Measurements from ENCODE around the gene C1orf226. TPM values are rescaled to one million over a fixed set of nuclear protein-coding genes. Genes with fewer than 3 reads are reported as not detected.

C1orf226 gene
- total RNA-seq, 2 experiments from 2014 or later: not detected

DNA sequence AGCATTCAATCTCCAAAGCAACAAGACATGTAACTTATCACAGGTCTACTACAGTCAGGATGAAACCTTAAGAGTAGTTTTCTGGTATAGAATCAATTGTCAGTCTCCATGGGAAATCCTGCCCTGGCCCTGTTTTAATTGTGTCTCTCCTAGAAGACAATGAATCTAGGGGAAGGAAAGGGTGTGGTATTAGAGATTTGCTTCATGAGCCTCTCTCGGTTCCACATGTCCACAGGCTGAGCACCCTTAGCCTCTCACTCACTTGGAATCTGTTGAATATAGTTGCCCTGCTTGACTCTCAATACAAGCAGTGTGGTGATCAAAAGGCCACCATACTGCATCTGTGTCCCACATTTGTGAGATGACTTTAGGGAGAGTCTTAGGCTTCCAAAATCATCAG, 22.6 kb upstream of the C1orf226 start:
- H3K27ac ChIP-seq (ENCODE audit: low read depth in 1 of 2, low read length in 2 of 2): no peak overlapping the region
- ATAC-seq (ENCODE audit: poor library complexity) (no peak), DNase-seq (no peak)
- ChIA-PET CTCF (no interaction called here), POLR2A (no interaction called here)
- H3K4me3 Mint-ChIP-seq: no peak overlapping the region
- no peaks in the 10 kb centered on the region for H3K4me1 ChIP-seq (ENCODE audit: insufficient read depth, low read length)
- no peak overlapping the region for H3K27ac Mint-ChIP-seq
- no peaks in the 10 kb centered on the region for H3K4me1 Mint-ChIP-seq (ENCODE audit: low read depth)
- H3K27me3 Mint-ChIP-seq: peaks cover 13% of the 10 kb centered on the region
- H3K27me3 ChIP-seq (ENCODE audit: control insufficient read depth in 1 of 2, insufficient read depth in 2 of 2, low read length in 2 of 2): peaks cover 0 to 3% of the 10 kb centered on the region in 2 experiments
- no peaks in the 10 kb centered on the region for H3K36me3 Mint-ChIP-seq (ENCODE audit: low read depth)
- no peak overlapping the region for H3K4me3 ChIP-seq (ENCODE audit: low read length)
- TF ChIP-seq, protein P1, sequence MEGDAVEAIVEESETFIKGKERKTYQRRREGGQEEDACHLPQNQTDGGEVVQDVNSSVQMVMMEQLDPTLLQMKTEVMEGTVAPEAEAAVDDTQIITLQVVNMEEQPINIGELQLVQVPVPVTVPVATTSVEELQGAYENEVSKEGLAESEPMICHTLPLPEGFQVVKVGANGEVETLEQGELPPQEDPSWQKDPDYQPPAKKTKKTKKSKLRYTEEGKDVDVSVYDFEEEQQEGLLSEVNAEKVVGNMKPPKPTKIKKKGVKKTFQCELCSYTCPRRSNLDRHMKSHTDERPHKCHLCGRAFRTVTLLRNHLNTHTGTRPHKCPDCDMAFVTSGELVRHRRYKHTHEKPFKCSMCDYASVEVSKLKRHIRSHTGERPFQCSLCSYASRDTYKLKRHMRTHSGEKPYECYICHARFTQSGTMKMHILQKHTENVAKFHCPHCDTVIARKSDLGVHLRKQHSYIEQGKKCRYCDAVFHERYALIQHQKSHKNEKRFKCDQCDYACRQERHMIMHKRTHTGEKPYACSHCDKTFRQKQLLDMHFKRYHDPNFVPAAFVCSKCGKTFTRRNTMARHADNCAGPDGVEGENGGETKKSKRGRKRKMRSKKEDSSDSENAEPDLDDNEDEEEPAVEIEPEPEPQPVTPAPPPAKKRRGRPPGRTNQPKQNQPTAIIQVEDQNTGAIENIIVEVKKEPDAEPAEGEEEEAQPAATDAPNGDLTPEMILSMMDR (IDR thresholded peaks at IDR 0.05): no peak
- intact Hi-C loops (cut with DNase I, micrococcal nuclease): no loop called here
- no peaks in the 10 kb centered on the region for H3K36me3 ChIP-seq (ENCODE audit: insufficient read depth, low read length)
- H3K9me3 ChIP-seq (ENCODE audit: control insufficient read depth in 1 of 2, insufficient read depth in 1 of 2, low read length in 2 of 2): no peaks in the 10 kb centered on the region
- H3K9me3 Mint-ChIP-seq: no peaks in the 10 kb centered on the region

DNA sequence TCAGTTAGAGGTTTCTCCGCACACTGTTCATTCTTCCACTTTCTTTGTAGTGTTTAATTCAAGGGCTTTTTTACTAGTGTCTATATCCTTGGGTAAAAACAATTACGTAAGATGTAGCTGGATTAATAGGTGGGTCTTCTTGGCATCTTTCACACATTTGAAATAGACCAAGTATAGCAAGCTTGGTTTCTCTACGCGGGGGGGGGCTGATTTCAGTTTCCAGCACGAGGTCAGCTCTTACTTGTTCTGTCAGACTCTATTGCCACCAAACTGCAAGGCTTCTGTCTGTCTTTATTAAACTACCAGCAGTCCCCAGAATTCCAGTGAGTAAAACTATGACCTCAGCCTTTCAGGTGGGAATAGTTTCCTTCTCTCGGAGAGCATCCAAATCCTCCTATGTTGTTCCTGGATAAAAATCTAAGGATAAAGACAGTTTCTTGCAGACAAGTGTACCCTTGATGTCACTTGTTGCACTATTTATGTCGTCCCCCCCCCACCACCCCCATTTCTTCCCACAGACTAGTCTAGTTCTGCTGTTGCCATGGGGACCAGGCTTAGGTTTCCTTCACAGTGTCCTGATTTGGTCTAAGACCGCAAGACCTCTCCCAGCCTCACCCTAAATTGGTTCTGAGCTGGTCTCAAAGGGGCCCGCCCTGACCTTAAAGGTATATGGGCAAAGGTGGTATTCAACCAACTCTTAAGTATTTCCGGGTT, 21.8 kb upstream of the C1orf226 start:
- no peaks in the 10 kb centered on the region for H3K4me1 Mint-ChIP-seq (ENCODE audit: low read depth)
- no peak overlapping the region for H3K4me3 Mint-ChIP-seq
- intact Hi-C loops (cut with DNase I, micrococcal nuclease): no loop called here
- no peak overlapping the region for H3K27ac Mint-ChIP-seq
- Histone ChIP-seq H3K4me1 (ENCODE audit: insufficient read depth, low read length) (no peaks in the 10 kb centered on the region), H3K36me3 (ENCODE audit: insufficient read depth, low read length) (no peaks in the 10 kb centered on the region), H3K27me3 (ENCODE audit: control insufficient read depth in 1 of 2, insufficient read depth in 2 of 2, low read length in 2 of 2) (peaks cover 0 to 3% of the 10 kb centered on the region in 2 experiments), H3K9me3 (ENCODE audit: control insufficient read depth in 1 of 2, insufficient read depth in 1 of 2, low read length in 2 of 2) (no peaks in the 10 kb centered on the region), H3K4me3 (ENCODE audit: low read length) (no peak overlapping the region), H3K27ac (ENCODE audit: low read depth in 1 of 2, low read length in 2 of 2) (no peak overlapping the region)
- ATAC-seq (ENCODE audit: poor library complexity) (no peak), DNase-seq (no peak)
- no peaks in the 10 kb centered on the region for H3K9me3 Mint-ChIP-seq
- peaks cover 13% of the 10 kb centered on the region for H3K27me3 Mint-ChIP-seq
- ChIA-PET CTCF (no interaction called here), POLR2A (no interaction called here)
- TF ChIP-seq, protein P1 (IDR thresholded peaks at IDR 0.05): no peak
- H3K36me3 Mint-ChIP-seq (ENCODE audit: low read depth): no peaks in the 10 kb centered on the region

DNA sequence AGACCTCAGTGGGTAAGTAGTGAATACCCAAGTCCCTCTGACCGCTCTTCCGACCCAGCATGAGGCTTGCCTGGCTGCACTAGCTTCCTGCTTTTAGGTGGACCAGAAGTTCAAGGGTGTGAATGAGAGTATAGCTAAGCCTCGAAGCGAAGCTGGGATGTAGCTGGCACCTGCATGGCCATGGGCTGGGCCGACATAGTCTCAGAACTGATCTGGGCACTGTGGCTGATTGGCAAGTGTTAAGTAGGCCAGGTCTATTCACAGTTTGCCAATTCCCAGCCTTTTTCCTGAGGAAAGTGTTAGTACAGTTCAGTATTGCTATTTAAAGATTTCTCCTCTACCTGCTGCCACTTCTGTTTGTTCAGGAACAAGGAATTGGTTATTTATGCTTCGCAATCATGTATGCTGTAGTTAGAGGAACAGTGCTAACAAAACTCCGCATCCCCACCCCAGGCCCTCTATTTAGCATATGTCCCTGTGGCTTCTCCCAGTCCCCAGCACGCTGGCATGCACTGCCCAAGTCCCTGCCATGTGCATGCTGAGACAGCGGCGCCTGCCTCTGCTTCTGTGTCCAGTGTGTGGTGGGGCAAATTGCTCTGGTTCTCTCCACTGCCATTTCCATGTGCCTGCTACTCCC, 21.2 kb upstream of the C1orf226 start:
- H3K9me3 ChIP-seq (ENCODE audit: control insufficient read depth in 1 of 2, insufficient read depth in 1 of 2, low read length in 2 of 2): no peaks in the 10 kb centered on the region
- DNase-seq (no peak), ATAC-seq (ENCODE audit: poor library complexity) (no peak)
- no peak overlapping the region for H3K4me3 ChIP-seq (ENCODE audit: low read length)
- ChIA-PET POLR2A (no interaction called here), CTCF (no interaction called here)
- peaks cover 0 to 3% of the 10 kb centered on the region in 2 experiments for H3K27me3 ChIP-seq (ENCODE audit: control insufficient read depth in 1 of 2, insufficient read depth in 2 of 2, low read length in 2 of 2)
- no peak overlapping the region for H3K27ac ChIP-seq (ENCODE audit: low read depth in 1 of 2, low read length in 2 of 2)
- TF ChIP-seq, protein P1 (IDR thresholded peaks at IDR 0.05): no peak
- no peaks in the 10 kb centered on the region for H3K36me3 ChIP-seq (ENCODE audit: insufficient read depth, low read length)
- peaks cover 13% of the 10 kb centered on the region for H3K27me3 Mint-ChIP-seq
- intact Hi-C loops (cut with DNase I, micrococcal nuclease): no loop called here
- no peak overlapping the region for H3K4me3 Mint-ChIP-seq
- H3K27ac Mint-ChIP-seq: no peak overlapping the region
- no peaks in the 10 kb centered on the region for H3K36me3 Mint-ChIP-seq (ENCODE audit: low read depth)
- no peaks in the 10 kb centered on the region for H3K4me1 Mint-ChIP-seq (ENCODE audit: low read depth)
- H3K9me3 Mint-ChIP-seq: no peaks in the 10 kb centered on the region
- no peaks in the 10 kb centered on the region for H3K4me1 ChIP-seq (ENCODE audit: insufficient read depth, low read length)

Data from CD4-positive, alpha-beta T cell (primary cell).